Panc1 (cell line): Measurements from ENCODE around the gene TMEM30B. TPM values are rescaled to one million over a fixed set of nuclear protein-coding genes. Genes with fewer than 3 reads are reported as not detected.

Experiments
- ATAC-seq: fragments of 200-7000 bp; cut with Tn5 transposase; 2 replicates; pipeline ENCODE4 v1.9.1; 2020; ENCODE audit warnings: mild to moderate bottlenecking, moderate library complexity
- BruUV-seq: library from RNA; stranded (reverse); fragments of 400-500 nt; replicated peaks from 2 replicates; lab custom pipeline; 2021; lab: Mats Ljungman, UMichigan
- CTCF ChIA-PET: fragments of 300-600 bp; sonication (Branson Sonifier 250); formaldehyde crosslinking; loops from one replicate; lab custom pipeline; 2022; ENCODE audit warnings: antibody characterized with exemption; lab: Charles Lee
- POLR2A ChIA-PET: fragments of 300-600 bp; sonication (Branson Sonifier 250); formaldehyde crosslinking; loops from one replicate; lab custom pipeline; 2022; ENCODE audit warnings: antibody characterized with exemption; lab: Charles Lee
- DNase-seq: peaks from one replicate; pipeline ENCODE4 v3.0.0-alpha.2; 2010; ENCODE audit warnings: low read depth, low spot score
- H3K27ac ChIP-seq: 2 replicates; pipeline ENCODE4 v1.5.1; 2011; ENCODE audit warnings: mild to moderate bottlenecking, low read length, inconsistent platforms
- H3K27me3 ChIP-seq: fragments of 200-500 bp; sonication (Bioruptor generic); 2 replicates; pipeline ENCODE4 v1.6.0; 2014; ENCODE audit warnings: low read length, inconsistent platforms; ENCODE audit not compliant: control insufficient read depth, insufficient read depth
- H3K36me3 ChIP-seq: fragments of 200-500 bp; sonication (Bioruptor generic); 2 replicates; pipeline ENCODE4 v1.5.1; 2014; ENCODE audit warnings: inconsistent platforms, mild to moderate bottlenecking, low read length, moderate library complexity; ENCODE audit not compliant: control insufficient read depth, insufficient read depth
- H3K4me1 ChIP-seq: 2 replicates; pipeline ENCODE4 v1.5.1; 2011; ENCODE audit warnings: inconsistent platforms, mild to moderate bottlenecking, low read length, moderate library complexity; ENCODE audit not compliant: control insufficient read depth, insufficient read depth
- H3K4me3 ChIP-seq, 2 experiments: 2 replicates each; pipeline ENCODE4 v1.5.1; 2011 to 2012; ENCODE audit warnings: low read depth in 2 of 2, low read length in 2 of 2, mild to moderate bottlenecking in 2 of 2, inconsistent platforms in 1 of 2, moderate library complexity in 1 of 2
- H3K9me3 ChIP-seq: fragments of 200-500 bp; sonication (Bioruptor generic); 2 replicates; pipeline ENCODE4 v1.5.1; 2014; ENCODE audit warnings: low read depth, mild to moderate bottlenecking, inconsistent platforms, low read length, moderate library complexity; ENCODE audit not compliant: control insufficient read depth, insufficient read depth
- POLR2AphosphoS5 ChIP-seq: IDR thresholded peaks from 2 replicates; pipeline ENCODE4 v1.6.1; 2012; ENCODE audit warnings: mild to moderate bottlenecking, low read depth, low read length, moderate library complexity
- SIN3A ChIP-seq: IDR thresholded peaks from 2 replicates; pipeline ENCODE4 v1.6.1; 2012; ENCODE audit warnings: low read depth, mild to moderate bottlenecking, low read length, moderate library complexity, borderline replicate concordance; ENCODE audit not compliant: insufficient read depth
- TCF7L2 ChIP-seq: IDR thresholded peaks from 2 replicates; pipeline ENCODE4 v1.6.1; 2011; ENCODE audit warnings: mild to moderate bottlenecking, low read depth, low read length, inconsistent platforms
- in situ Hi-C: cut with HindIII; loops from 2 replicates; pipeline ENCODE4 v1.10.0; 2016; ENCODE audit warnings: low sequenced_read_pairs, low pct_unique_long_range_greater_than_20kb
- intact Hi-C: fragments of 100-400 bp; cut with micrococcal nuclease; formaldehyde crosslinking; loops from one replicate; pipeline ENCODE4 v1.10.0; 2022; ENCODE audit not compliant: unreplicated experiment
- total RNA-seq: library from RNA; stranded (reverse); gene quantifications from one replicate; pipeline ENCODE4 v1.2.1, GENCODE V29; 2021; ENCODE audit not compliant: unreplicated experiment
- TF ChIP-seq, protein P1 (sequence below): fragments of 450-650 bp; IDR thresholded peaks from 2 replicates; pipeline ENCODE4 v1.5.1; 2017; ENCODE audit warnings: mild to moderate bottlenecking
- TF ChIP-seq, protein P2 (sequence below), 2 experiments: IDR thresholded peaks; 2 replicates each; pipeline ENCODE4 v1.6.1; 2011 to 2012; ENCODE audit warnings: low read depth in 2 of 2, control low read depth in 1 of 2, low read length in 1 of 2, mild to moderate bottlenecking in 1 of 2, moderate library complexity in 1 of 2; ENCODE audit not compliant: insufficient read depth in 1 of 2

The TMEM30B gene
- total RNA-seq, 1 experiment from 2014 or later: 0.10 TPM

DNA sequence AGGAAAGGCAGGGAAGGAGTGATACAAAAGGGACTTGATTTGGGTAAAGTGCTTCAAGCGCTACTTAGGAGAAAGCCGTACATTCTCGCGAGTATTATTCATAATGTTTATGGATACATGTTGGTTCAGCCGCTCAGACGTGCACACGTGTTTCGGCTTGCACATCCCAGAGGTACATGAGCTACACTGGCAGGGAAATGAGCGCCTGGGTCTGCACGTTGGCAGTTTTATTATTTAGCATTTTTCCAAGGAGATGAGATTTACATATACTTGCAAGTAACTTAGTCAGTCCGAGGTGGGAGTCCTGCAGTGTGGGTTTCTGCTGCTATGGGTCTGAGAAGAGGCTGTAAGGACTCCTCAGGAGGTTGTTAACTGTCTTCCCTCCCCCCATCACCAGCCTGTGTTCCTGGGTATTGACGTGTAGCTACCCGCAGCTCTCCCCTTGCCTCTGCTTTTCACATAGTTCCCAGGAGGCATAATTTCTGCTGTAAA is 41.7 kb upstream of the TMEM30B start:
- ChIA-PET POLR2A (no interaction called here), CTCF (no interaction called here)
- H3K27me3 ChIP-seq: peaks cover 6% of the 10 kb centered on the region; the same call in 1 of the 2 replicates
- H3K9me3 ChIP-seq: no peaks in the 10 kb centered on the region
- H3K27ac ChIP-seq: no peak overlapping the region
- H3K4me1 ChIP-seq: no peaks in the 10 kb centered on the region
- TF ChIP-seq POLR2AphosphoS5 (no peak), TCF7L2 (no peak), SIN3A (no peak)
- TF ChIP-seq, protein P1, sequence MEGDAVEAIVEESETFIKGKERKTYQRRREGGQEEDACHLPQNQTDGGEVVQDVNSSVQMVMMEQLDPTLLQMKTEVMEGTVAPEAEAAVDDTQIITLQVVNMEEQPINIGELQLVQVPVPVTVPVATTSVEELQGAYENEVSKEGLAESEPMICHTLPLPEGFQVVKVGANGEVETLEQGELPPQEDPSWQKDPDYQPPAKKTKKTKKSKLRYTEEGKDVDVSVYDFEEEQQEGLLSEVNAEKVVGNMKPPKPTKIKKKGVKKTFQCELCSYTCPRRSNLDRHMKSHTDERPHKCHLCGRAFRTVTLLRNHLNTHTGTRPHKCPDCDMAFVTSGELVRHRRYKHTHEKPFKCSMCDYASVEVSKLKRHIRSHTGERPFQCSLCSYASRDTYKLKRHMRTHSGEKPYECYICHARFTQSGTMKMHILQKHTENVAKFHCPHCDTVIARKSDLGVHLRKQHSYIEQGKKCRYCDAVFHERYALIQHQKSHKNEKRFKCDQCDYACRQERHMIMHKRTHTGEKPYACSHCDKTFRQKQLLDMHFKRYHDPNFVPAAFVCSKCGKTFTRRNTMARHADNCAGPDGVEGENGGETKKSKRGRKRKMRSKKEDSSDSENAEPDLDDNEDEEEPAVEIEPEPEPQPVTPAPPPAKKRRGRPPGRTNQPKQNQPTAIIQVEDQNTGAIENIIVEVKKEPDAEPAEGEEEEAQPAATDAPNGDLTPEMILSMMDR: no peak
- TF ChIP-seq, protein P2, sequence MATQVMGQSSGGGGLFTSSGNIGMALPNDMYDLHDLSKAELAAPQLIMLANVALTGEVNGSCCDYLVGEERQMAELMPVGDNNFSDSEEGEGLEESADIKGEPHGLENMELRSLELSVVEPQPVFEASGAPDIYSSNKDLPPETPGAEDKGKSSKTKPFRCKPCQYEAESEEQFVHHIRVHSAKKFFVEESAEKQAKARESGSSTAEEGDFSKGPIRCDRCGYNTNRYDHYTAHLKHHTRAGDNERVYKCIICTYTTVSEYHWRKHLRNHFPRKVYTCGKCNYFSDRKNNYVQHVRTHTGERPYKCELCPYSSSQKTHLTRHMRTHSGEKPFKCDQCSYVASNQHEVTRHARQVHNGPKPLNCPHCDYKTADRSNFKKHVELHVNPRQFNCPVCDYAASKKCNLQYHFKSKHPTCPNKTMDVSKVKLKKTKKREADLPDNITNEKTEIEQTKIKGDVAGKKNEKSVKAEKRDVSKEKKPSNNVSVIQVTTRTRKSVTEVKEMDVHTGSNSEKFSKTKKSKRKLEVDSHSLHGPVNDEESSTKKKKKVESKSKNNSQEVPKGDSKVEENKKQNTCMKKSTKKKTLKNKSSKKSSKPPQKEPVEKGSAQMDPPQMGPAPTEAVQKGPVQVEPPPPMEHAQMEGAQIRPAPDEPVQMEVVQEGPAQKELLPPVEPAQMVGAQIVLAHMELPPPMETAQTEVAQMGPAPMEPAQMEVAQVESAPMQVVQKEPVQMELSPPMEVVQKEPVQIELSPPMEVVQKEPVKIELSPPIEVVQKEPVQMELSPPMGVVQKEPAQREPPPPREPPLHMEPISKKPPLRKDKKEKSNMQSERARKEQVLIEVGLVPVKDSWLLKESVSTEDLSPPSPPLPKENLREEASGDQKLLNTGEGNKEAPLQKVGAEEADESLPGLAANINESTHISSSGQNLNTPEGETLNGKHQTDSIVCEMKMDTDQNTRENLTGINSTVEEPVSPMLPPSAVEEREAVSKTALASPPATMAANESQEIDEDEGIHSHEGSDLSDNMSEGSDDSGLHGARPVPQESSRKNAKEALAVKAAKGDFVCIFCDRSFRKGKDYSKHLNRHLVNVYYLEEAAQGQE (IDR thresholded peaks at IDR 0.05; ENCODE audit: insufficient read depth in 1 of 2, low read depth in 2 of 2, low read length in 1 of 2): no peak
- H3K4me3 ChIP-seq: peak overlapping the region; percentile 43 to 48
- ATAC-seq: peak; percentile 54; the same call in 1 of the 2 replicates
- H3K36me3 ChIP-seq: no peaks in the 10 kb centered on the region; the same call in 1 of the 2 replicates
- no peak for DNase-seq
- intact Hi-C loops (no loop called here), in situ Hi-C loops (no loop called here)
- no TSS peak for BruUV-seq

DNA sequence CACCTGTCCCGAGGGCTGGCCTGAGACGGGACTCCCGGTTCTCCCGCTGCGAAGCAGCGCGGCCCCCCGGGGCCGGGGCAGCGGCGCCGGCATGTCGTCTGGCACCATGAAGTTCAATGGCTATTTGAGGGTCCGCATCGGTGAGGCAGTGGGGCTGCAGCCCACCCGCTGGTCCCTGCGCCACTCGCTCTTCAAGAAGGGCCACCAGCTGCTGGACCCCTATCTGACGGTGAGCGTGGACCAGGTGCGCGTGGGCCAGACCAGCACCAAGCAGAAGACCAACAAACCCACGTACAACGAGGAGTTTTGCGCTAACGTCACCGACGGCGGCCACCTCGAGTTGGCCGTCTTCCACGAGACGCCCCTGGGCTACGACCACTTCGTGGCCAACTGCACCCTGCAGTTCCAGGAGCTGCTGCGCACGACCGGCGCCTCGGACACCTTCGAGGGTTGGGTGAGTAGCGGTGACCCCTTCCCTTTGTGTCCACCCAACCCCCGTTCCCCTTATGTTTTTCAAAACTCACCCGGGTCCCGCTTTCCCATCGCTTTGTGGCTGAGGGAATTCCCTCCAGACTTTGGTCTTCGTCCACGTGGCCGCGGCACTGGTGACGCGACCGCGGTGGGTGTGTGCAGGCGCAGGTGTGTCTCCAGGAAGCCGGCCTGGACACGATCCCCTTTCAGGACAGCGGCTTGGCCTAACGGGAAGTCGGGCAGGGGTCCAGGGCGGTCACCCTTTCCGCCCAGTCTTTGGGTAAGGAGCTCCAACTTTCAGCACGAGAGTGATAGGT is 41.1 kb upstream of the TMEM30B start:
- Histone ChIP-seq H3K27ac (no peak overlapping the region), H3K9me3 (no peaks in the 10 kb centered on the region), H3K4me1 (no peaks in the 10 kb centered on the region), H3K36me3 (no peaks in the 10 kb centered on the region; the same call in 1 of the 2 replicates), H3K27me3 (peaks cover 6% of the 10 kb centered on the region; the same call in 1 of the 2 replicates), H3K4me3 (peak overlapping the region; percentile 47 to 48)
- no TSS peak for BruUV-seq
- intact Hi-C loops: no loop called here
- CTCF ChIA-PET: interaction anchor here (1.1 kb wide), 1 partner anchor 516 kb away, joined by 3 read pairs; no protein-coding TSS in a partner anchor
- POLR2A ChIA-PET: no interaction called here
- ATAC-seq (no peak), DNase-seq (no peak)
- in situ Hi-C loops: no loop called here
- TF ChIP-seq POLR2AphosphoS5 (no peak), SIN3A (no peak), TCF7L2 (no peak)
- TF ChIP-seq, protein P2 (IDR thresholded peaks at IDR 0.05; ENCODE audit: insufficient read depth in 1 of 2, low read depth in 2 of 2, low read length in 1 of 2): no peak
- TF ChIP-seq, protein P1: no peak
